Activated CD8-positive, alpha-beta memory T cell treated with anti-CD3 and anti-CD28 coated beads, Interleukin-2, amount 10 ng/mL, durations not matched to agents 7 days and 5 days (primary cell): ENCODE results near the gene NUP50. TPM values are rescaled to one million over a fixed set of nuclear protein-coding genes. Genes with fewer than 3 reads are reported as not detected.

Experiments
- ATAC-seq: fragments of 150-1000 bp; cut with Tn5 transposase; one replicate; pipeline ENCODE4 v1.10.0; 2021; ENCODE audit warnings: moderate library complexity
- CTCF ChIA-PET: fragments of 350-600 bp; sonication (Branson Sonifier 250); formaldehyde crosslinking; loops from one replicate; lab custom pipeline; 2021; ENCODE audit warnings: antibody characterized with exemption; lab: Charles Lee
- DNase-seq: peaks from one replicate; pipeline ENCODE4 v3.0.0-alpha.2; 2020
- H3K27ac Mint-ChIP-seq: one replicate; pipeline ENCODE4 v1.8.0; 2021; ENCODE audit warnings: mild to moderate bottlenecking, mixed read lengths
- H3K27me3 Mint-ChIP-seq: one replicate; pipeline ENCODE4 v1.8.0; 2021; ENCODE audit warnings: mixed read lengths
- H3K36me3 Mint-ChIP-seq: one replicate; pipeline ENCODE4 v1.8.0; 2021; ENCODE audit warnings: mild to moderate bottlenecking, mixed read lengths
- H3K4me1 Mint-ChIP-seq: one replicate; pipeline ENCODE4 v1.8.0; 2021; ENCODE audit warnings: mixed read lengths
- H3K4me3 Mint-ChIP-seq: one replicate; pipeline ENCODE4 v1.8.0; 2021; ENCODE audit warnings: mild to moderate bottlenecking, moderate library complexity, mixed read lengths
- H3K9me3 Mint-ChIP-seq: one replicate; pipeline ENCODE4 v1.8.0; 2022; ENCODE audit warnings: low read depth, mixed read lengths
- total RNA-seq, 2 experiments: library from RNA; stranded (reverse); gene quantifications; one replicate each; pipeline ENCODE4 v1.2.3, GENCODE V29; 2021

The NUP50 gene
- total RNA-seq, 2 experiments from 2014 or later: 150 to 155 TPM

GRCh38 chr22:45201678-45202332 is 38.1 kb downstream of the NUP50 start:
- Mint-ChIP-seq H3K4me1 (no peaks in the 10 kb centered on the region), H3K27me3 (no peaks in the 10 kb centered on the region), H3K36me3 (peaks cover 3% of the 10 kb centered on the region), H3K27ac (no peak overlapping the region), H3K4me3 (no peak overlapping the region), H3K9me3 (no peaks in the 10 kb centered on the region)
- no peak for DNase-seq
- CTCF ChIA-PET: no interaction called here
- no peak for ATAC-seq

GRCh38 chr22:45202333-45203149 is 38.8 kb downstream of the NUP50 start:
- DNase-seq (no peak), ATAC-seq (no peak)
- H3K27ac Mint-ChIP-seq: no peak overlapping the region
- H3K27me3 Mint-ChIP-seq: no peaks in the 10 kb centered on the region
- no peaks in the 10 kb centered on the region for H3K9me3 Mint-ChIP-seq
- H3K36me3 Mint-ChIP-seq: peaks cover 3% of the 10 kb centered on the region
- CTCF ChIA-PET: no interaction called here
- no peak overlapping the region for H3K4me3 Mint-ChIP-seq
- no peaks in the 10 kb centered on the region for H3K4me1 Mint-ChIP-seq

GRCh38 chr22:45203150-45203951 is 39.6 kb downstream of the NUP50 start:
- Mint-ChIP-seq H3K27ac (no peak overlapping the region), H3K4me1 (no peaks in the 10 kb centered on the region), H3K27me3 (no peaks in the 10 kb centered on the region), H3K36me3 (peaks cover 1% of the 10 kb centered on the region), H3K9me3 (no peaks in the 10 kb centered on the region), H3K4me3 (no peak overlapping the region)
- ATAC-seq: no peak
- no peak for DNase-seq
- CTCF ChIA-PET: no interaction called here

- H3K4me3 Mint-ChIP-seq: no peak overlapping the region
- H3K9me3 Mint-ChIP-seq: no peaks in the 10 kb centered on the region
- CTCF ChIA-PET: no interaction called here
- no peak for DNase-seq
- H3K36me3 Mint-ChIP-seq: peaks cover 1% of the 10 kb centered on the region
- no peaks in the 10 kb centered on the region for H3K4me1 Mint-ChIP-seq
- no peak for ATAC-seq
- H3K27me3 Mint-ChIP-seq: no peaks in the 10 kb centered on the region
- no peak overlapping the region for H3K27ac Mint-ChIP-seq
Observed at GRCh38 chr22:45204241-45204640, 40.5 kb downstream of the NUP50 start.

GRCh38 chr22:45204819-45205218 is 41.1 kb downstream of the NUP50 start:
- no peaks in the 10 kb centered on the region for H3K27me3 Mint-ChIP-seq
- no peak for DNase-seq
- H3K27ac Mint-ChIP-seq: no peak overlapping the region
- H3K36me3 Mint-ChIP-seq: peaks cover 1% of the 10 kb centered on the region
- no peak for ATAC-seq
- H3K4me1 Mint-ChIP-seq: peaks cover 4% of the 10 kb centered on the region
- CTCF ChIA-PET: no interaction called here
- H3K4me3 Mint-ChIP-seq: no peak overlapping the region
- H3K9me3 Mint-ChIP-seq: no peaks in the 10 kb centered on the region

GRCh38 chr22:45205276-45205925 is 41.7 kb downstream of the NUP50 start:
- H3K27me3 Mint-ChIP-seq: no peaks in the 10 kb centered on the region
- ATAC-seq: no peak
- H3K4me1 Mint-ChIP-seq: peaks cover 5% of the 10 kb centered on the region
- CTCF ChIA-PET: no interaction called here
- no peaks in the 10 kb centered on the region for H3K9me3 Mint-ChIP-seq
- H3K27ac Mint-ChIP-seq: no peak overlapping the region
- H3K4me3 Mint-ChIP-seq: no peak overlapping the region
- H3K36me3 Mint-ChIP-seq: peaks cover 1% of the 10 kb centered on the region
- no peak for DNase-seq

- no peaks in the 10 kb centered on the region for H3K36me3 Mint-ChIP-seq
- H3K4me1 Mint-ChIP-seq: peaks cover 5% of the 10 kb centered on the region
- H3K27ac Mint-ChIP-seq: no peak overlapping the region
- CTCF ChIA-PET: no interaction called here
- no peak overlapping the region for H3K4me3 Mint-ChIP-seq
- DNase-seq (no peak), ATAC-seq (no peak)
- H3K9me3 Mint-ChIP-seq: no peaks in the 10 kb centered on the region
- H3K27me3 Mint-ChIP-seq: no peaks in the 10 kb centered on the region
Observed at GRCh38 chr22:45206233-45206632, 42.5 kb downstream of the NUP50 start.

- DNase-seq: no peak
- H3K27me3 Mint-ChIP-seq: no peaks in the 10 kb centered on the region
- no peak for ATAC-seq
- no peaks in the 10 kb centered on the region for H3K9me3 Mint-ChIP-seq
- no peak overlapping the region for H3K27ac Mint-ChIP-seq
- H3K4me1 Mint-ChIP-seq: peaks cover 5% of the 10 kb centered on the region
- no peak overlapping the region for H3K4me3 Mint-ChIP-seq
- H3K36me3 Mint-ChIP-seq: no peaks in the 10 kb centered on the region
- CTCF ChIA-PET: interaction anchor here (1.2 to 1.3 kb wide), 2 partner anchors 386 to 419 kb away, joined by 3 read pairs; no protein-coding TSS in a partner anchor
Observed at GRCh38 chr22:45207533-45207932, 43.8 kb downstream of the NUP50 start.

- DNase-seq (no peak), ATAC-seq (no peak)
- Mint-ChIP-seq H3K36me3 (no peaks in the 10 kb centered on the region), H3K4me3 (no peak overlapping the region), H3K4me1 (peaks cover 5% of the 10 kb centered on the region), H3K27ac (no peak overlapping the region), H3K27me3 (no peaks in the 10 kb centered on the region), H3K9me3 (no peaks in the 10 kb centered on the region)
- CTCF ChIA-PET: interaction anchor here (0.8 to 3.8 kb wide), 8 partner anchors 10 to 419 kb away, joined by 3 to 15 read pairs (median 3); no protein-coding TSS in a partner anchor
Observed at GRCh38 chr22:45207981-45208664, 44.4 kb downstream of the NUP50 start.

GRCh38 chr22:45208696-45208992 is 44.9 kb downstream of the NUP50 start:
- CTCF ChIA-PET: interaction anchor here (0.8 to 3.8 kb wide), 11 partner anchors 10 to 420 kb away, joined by 3 to 15 read pairs (median 3); no protein-coding TSS in a partner anchor
- H3K27me3 Mint-ChIP-seq: no peaks in the 10 kb centered on the region
- peaks cover 7% of the 10 kb centered on the region for H3K4me1 Mint-ChIP-seq
- no peak for ATAC-seq
- H3K9me3 Mint-ChIP-seq: no peaks in the 10 kb centered on the region
- no peaks in the 10 kb centered on the region for H3K36me3 Mint-ChIP-seq
- H3K27ac Mint-ChIP-seq: no peak overlapping the region
- no peak overlapping the region for H3K4me3 Mint-ChIP-seq
- DNase-seq: no peak

- peak; percentile 23 for ATAC-seq
- no peak for DNase-seq
- H3K4me1 Mint-ChIP-seq: peaks cover 7% of the 10 kb centered on the region
- no peak overlapping the region for H3K4me3 Mint-ChIP-seq
- CTCF ChIA-PET: interaction anchor here (0.6 to 3.8 kb wide), 14 partner anchors 9 to 114 kb away, joined by 3 to 15 read pairs (median 3); no protein-coding TSS in a partner anchor
- no peaks in the 10 kb centered on the region for H3K27me3 Mint-ChIP-seq
- H3K36me3 Mint-ChIP-seq: no peaks in the 10 kb centered on the region
- no peak overlapping the region for H3K27ac Mint-ChIP-seq
- H3K9me3 Mint-ChIP-seq: no peaks in the 10 kb centered on the region
Observed at GRCh38 chr22:45208993-45209838, 45.5 kb downstream of the NUP50 start.

- Mint-ChIP-seq H3K4me1 (peaks cover 7% of the 10 kb centered on the region), H3K27me3 (no peaks in the 10 kb centered on the region), H3K4me3 (no peak overlapping the region), H3K27ac (no peak overlapping the region), H3K9me3 (no peaks in the 10 kb centered on the region), H3K36me3 (no peaks in the 10 kb centered on the region)
- CTCF ChIA-PET: interaction anchor here (1.0 to 3.8 kb wide), 5 partner anchors 13 to 101 kb away, joined by 3 to 15 read pairs (median 3); no protein-coding TSS in a partner anchor
- no peak for ATAC-seq
- DNase-seq: no peak
Observed at GRCh38 chr22:45210174-45210573, 46.4 kb downstream of the NUP50 start.
